Epidermal melanocyte (primary cell): ENCODE measurements around the gene CTDNEP1.

Experiments used
- DNase-seq: peaks from one replicate; pipeline ENCODE4 v3.0.0; 2011; ENCODE audit warnings: low spot score; ENCODE audit not compliant: insufficient read length

CTDNEP1 gene

GRCh38 chr17:7280519-7281073, 29.1 kb upstream of the CTDNEP1 start:
- DNase-seq = peak; percentile 86

GRCh38 chr17:7279448-7279847, 27.9 kb upstream of the CTDNEP1 start:
- no peak for DNase-seq

- DNase-seq = no peak
Observed at GRCh38 chr17:7266784-7267183, 15.2 kb upstream of the CTDNEP1 start.

- DNase-seq = no peak
Observed at GRCh38 chr17:7263801-7264078, 12.2 kb upstream of the CTDNEP1 start.

- DNase-seq = no peak
Observed at GRCh38 chr17:7262935-7263800, 11.6 kb upstream of the CTDNEP1 start.

- no peak for DNase-seq
Observed at GRCh38 chr17:7262192-7262934, 10.8 kb upstream of the CTDNEP1 start, which contains the start of gene CLDN7. TSS of gene CLDN7 (minus strand) at chr17:7262478. CDS start at chr17:7262043, 435 bp downstream.

- DNase-seq = no peak
Observed at GRCh38 chr17:7261379-7262191, 10.1 kb upstream of the CTDNEP1 start.

- peak; percentile 54 for DNase-seq
Observed at GRCh38 chr17:7260651-7261378, 9.3 kb upstream of the CTDNEP1 start.

- no peak for DNase-seq
Observed at GRCh38 chr17:7260151-7260550, 8.6 kb upstream of the CTDNEP1 start.

GRCh38 chr17:7259555-7259889, 8.0 kb upstream of the CTDNEP1 start:
- no peak for DNase-seq

GRCh38 chr17:7258731-7259554, 7.4 kb upstream of the CTDNEP1 start:
- DNase-seq = no peak

- no peak for DNase-seq
Observed at GRCh38 chr17:7256766-7257456, 5.4 kb upstream of the CTDNEP1 start.

- no peak for DNase-seq
Observed at GRCh38 chr17:7254511-7254910, 3.0 kb upstream of the CTDNEP1 start.

GRCh38 chr17:7253082-7253481, 1.5 kb upstream of the CTDNEP1 start:
- DNase-seq = no peak

GRCh38 chr17:7252176-7253043, 876 bp upstream of the CTDNEP1 start, which contains the start of gene ELP5:
TSS of gene ELP5 (plus strand) at chr17:7252215. CDS start at chr17:7252551, 336 bp downstream.
- peak; percentile 94 for DNase-seq

GRCh38 chr17:7250695-7251627, 573 bp downstream of the CTDNEP1 start:
- no peak for DNase-seq

- DNase-seq = no peak
Observed at GRCh38 chr17:7249830-7250229, 1.7 kb downstream of the CTDNEP1 start.
